Parathyroid adenoma (tissue), 2 donors: ENCODE results near the gene CXCL12.

Source experiments
- H2AFZ ChIP-seq: fragments of 300-600 bp; sonication (generic); one replicate; pipeline ENCODE4 v1.7.0; 2017; ENCODE audit warnings: antibody characterized with exemption, mild to moderate bottlenecking
- H3K27ac ChIP-seq: fragments of 300-600 bp; sonication (generic); one replicate; pipeline ENCODE4 v1.7.0; 2017
- H3K27me3 ChIP-seq: fragments of 300-600 bp; sonication (generic); one replicate; pipeline ENCODE4 v1.7.0; 2017; ENCODE audit warnings: low read length; ENCODE audit not compliant: control insufficient read depth, insufficient read depth
- H3K36me3 ChIP-seq: fragments of 300-600 bp; sonication (generic); one replicate; pipeline ENCODE4 v1.7.0; 2017; ENCODE audit warnings: low read length; ENCODE audit not compliant: control insufficient read depth, insufficient read depth
- H3K4me1 ChIP-seq: fragments of 300-600 bp; sonication (generic); one replicate; pipeline ENCODE4 v1.7.0; 2017; ENCODE audit warnings: control low read depth
- H3K4me2 ChIP-seq: fragments of 300-600 bp; sonication (generic); one replicate; pipeline ENCODE4 v1.7.0; 2017; ENCODE audit warnings: low read length
- H3K4me3 ChIP-seq: fragments of 300-600 bp; sonication (generic); one replicate; pipeline ENCODE4 v1.7.0; 2017; ENCODE audit warnings: low read depth, low read length
- H3K79me2 ChIP-seq: fragments of 300-600 bp; sonication (generic); one replicate; pipeline ENCODE4 v1.7.0; 2017; ENCODE audit warnings: control low read depth
- H3K9ac ChIP-seq: fragments of 300-600 bp; sonication (generic); one replicate; pipeline ENCODE4 v1.7.0; 2017; ENCODE audit warnings: mild to moderate bottlenecking
- H3K9me3 ChIP-seq: fragments of 300-600 bp; sonication (generic); one replicate; pipeline ENCODE4 v1.7.0; 2017; ENCODE audit warnings: low read length; ENCODE audit not compliant: control insufficient read depth
- TF ChIP-seq, protein P1 (sequence below): fragments of 300-600 bp; sonication (generic); IDR thresholded peaks from one replicate; pipeline ENCODE4 v1.7.0; 2017; ENCODE audit warnings: antibody characterized with exemption, mild to moderate bottlenecking
- donor health status: primary hyperparathyroidism.

CXCL12 gene

DNA sequence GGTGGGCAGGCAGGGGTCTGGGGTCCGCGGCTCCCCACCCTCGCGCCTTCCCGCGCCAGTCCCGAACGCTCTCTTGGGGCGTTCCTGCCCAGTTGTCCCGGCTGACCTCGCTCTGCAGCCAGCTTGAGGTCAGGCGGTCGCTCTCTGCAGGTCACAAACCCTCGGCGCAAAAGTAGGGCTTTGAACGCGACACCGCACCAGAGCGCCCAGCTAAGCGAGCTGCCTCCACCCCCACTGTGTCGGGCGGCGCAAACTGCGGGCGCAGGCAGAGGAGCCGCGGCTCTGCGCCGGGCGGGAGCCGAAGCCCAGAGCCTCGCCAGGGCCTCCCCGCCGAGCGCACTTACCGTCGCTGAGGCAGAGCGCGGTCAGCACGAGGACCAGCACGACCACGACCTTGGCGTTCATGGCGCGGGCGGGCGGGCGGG lies 284 bp downstream of the CXCL12 start:
- peak overlapping the region; percentile 87 for H3K9ac ChIP-seq
- TF ChIP-seq, protein P1, sequence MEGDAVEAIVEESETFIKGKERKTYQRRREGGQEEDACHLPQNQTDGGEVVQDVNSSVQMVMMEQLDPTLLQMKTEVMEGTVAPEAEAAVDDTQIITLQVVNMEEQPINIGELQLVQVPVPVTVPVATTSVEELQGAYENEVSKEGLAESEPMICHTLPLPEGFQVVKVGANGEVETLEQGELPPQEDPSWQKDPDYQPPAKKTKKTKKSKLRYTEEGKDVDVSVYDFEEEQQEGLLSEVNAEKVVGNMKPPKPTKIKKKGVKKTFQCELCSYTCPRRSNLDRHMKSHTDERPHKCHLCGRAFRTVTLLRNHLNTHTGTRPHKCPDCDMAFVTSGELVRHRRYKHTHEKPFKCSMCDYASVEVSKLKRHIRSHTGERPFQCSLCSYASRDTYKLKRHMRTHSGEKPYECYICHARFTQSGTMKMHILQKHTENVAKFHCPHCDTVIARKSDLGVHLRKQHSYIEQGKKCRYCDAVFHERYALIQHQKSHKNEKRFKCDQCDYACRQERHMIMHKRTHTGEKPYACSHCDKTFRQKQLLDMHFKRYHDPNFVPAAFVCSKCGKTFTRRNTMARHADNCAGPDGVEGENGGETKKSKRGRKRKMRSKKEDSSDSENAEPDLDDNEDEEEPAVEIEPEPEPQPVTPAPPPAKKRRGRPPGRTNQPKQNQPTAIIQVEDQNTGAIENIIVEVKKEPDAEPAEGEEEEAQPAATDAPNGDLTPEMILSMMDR: no peak
- H3K9me3 ChIP-seq: no peaks in the 10 kb centered on the region
- peaks cover 48% of the 10 kb centered on the region for H3K79me2 ChIP-seq
- H3K4me1 ChIP-seq: peaks cover 8% of the 10 kb centered on the region
- no peaks in the 10 kb centered on the region for H3K36me3 ChIP-seq
- H3K4me2 ChIP-seq: peak overlapping the region; percentile 83
- peak overlapping the region; percentile 87 for H3K27ac ChIP-seq
- no peaks in the 10 kb centered on the region for H3K27me3 ChIP-seq
- peak overlapping the region; percentile 89 for H3K4me3 ChIP-seq
- peak overlapping the region; percentile 81 for H2AFZ ChIP-seq

DNA sequence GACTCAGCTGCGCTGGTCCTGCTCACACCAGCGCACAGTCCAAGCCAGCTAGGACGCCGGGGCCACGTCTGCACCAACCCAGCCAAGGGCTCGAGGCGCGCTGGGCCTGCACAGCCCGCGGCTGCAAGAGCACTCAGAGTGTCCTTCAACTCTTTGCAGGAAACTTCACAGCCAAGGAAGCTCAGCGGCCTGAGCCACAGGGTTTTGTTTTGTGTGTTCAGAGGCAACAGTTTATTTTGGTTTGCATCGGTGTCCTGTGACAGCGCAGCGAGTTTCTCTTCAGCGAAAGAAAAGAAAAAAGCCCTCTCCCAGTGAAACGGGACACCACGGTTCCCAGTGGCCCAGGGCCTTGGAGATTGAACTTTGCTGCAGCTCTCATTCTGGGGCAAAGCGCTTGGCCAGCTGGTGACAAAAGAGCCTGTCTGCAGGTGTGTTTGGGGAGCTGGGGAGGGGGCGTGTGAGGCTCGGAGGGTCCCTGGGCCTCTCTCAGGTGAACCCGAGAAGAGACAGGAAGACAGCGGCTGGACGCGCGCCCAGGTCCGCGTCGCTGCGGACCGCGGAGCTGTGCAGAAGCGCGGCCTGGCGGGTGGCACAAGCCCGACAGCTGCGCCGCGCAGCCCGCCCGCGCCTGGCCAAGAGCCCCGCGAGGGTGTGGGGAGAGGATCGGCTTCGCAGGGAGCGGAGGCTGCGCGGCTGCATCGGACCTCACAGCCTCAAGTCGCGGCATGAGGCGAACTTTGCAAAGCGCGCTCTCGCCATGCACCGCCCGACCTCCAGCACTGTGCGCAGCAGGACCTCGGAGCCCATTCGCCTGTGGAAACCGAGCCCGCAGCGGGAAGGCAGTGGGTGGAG lies 922 bp downstream of the CXCL12 start:
- Histone ChIP-seq H3K27me3 (no peaks in the 10 kb centered on the region), H3K79me2 (peaks cover 52% of the 10 kb centered on the region), H3K4me3 (peak overlapping the region; percentile 89), H3K27ac (peak overlapping the region; percentile 87), H3K9me3 (no peaks in the 10 kb centered on the region), H2AFZ (peak overlapping the region; percentile 81), H3K9ac (peak overlapping the region; percentile 87), H3K4me2 (peak overlapping the region; percentile 83), H3K36me3 (no peaks in the 10 kb centered on the region), H3K4me1 (peaks cover 9% of the 10 kb centered on the region)
- TF ChIP-seq, protein P1: peak; percentile 16

DNA sequence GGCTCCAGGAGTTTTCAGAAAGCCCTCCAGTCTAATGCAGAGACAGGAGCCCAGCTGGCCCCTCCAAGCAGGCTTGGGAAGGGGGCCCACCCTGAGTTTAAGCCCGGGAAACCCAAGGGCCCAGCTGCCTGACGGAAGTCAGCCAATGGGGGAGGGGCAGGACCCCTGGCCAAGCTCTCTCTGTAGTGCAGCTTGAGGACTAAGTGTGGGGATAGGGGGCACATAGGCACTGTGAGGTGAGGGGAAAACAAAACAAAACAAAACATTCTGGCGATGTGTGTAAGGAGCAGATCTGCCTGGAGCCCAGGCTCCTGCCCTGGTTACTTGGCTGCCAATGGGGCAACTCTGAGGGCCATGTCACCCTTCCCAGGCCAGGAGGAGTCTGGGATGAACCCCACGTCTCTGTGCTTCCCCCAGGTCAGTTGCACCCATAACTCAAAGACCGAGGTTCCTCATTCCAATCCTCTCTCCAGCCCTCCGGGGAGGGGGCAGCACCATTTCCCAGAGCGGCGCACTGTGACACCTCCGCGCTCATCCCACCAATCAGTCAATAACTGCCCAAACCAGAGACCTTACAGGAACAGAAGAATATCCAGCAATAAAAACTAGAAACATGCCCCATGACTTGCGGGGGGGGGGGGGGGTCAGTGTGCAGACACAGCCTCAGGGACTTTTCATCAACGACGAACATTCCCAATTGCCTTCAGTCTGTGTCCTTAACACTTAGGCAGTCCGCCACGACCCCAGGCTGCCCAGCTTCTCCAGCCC lies 1.7 kb downstream of the CXCL12 start:
- Histone ChIP-seq H3K9me3 (no peaks in the 10 kb centered on the region), H3K4me1 (peaks cover 9% of the 10 kb centered on the region), H3K4me3 (peak overlapping the region; percentile 89), H3K9ac (peak overlapping the region; percentile 87), H3K79me2 (peaks cover 52% of the 10 kb centered on the region), H3K36me3 (no peaks in the 10 kb centered on the region), H2AFZ (peak overlapping the region; percentile 81), H3K27ac (peak overlapping the region; percentile 87), H3K4me2 (peak overlapping the region; percentile 83), H3K27me3 (no peaks in the 10 kb centered on the region)
- TF ChIP-seq, protein P1: peak; percentile 4

DNA sequence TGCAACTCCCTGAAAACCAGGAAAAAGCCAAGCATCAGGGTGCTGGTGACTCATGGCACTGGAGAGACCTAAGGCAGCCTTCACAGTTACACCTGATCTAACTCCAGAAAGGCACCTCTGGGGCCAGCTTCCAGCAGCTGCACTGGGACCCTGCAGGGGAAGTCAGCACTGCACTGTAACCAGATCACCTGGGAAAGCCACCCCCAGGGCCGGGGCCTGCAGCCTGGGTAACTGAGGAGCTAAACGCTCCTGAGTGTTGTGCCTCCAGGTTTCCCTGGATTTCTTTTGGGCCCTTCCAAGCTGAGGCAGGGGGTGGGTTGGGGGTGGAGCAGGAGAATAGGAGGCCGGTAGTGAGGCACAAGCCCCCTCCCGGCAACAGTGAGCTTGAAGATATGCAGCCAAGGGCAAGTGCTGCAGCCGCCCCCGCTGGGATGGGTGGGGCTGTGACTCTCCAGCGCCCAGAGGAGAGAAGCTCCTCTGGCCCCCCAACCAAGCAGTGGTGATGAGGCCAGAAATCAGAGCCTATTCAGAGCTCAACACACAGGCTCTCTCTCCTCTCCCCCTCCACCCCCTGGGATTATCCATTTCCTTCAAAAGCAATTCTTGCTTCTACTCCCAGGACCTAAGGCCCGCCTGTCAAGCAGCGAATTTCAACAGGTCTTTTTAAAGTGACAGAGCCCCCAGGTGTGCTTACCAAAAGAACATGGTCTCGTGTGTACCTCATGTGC lies 2.6 kb downstream of the CXCL12 start:
- H3K79me2 ChIP-seq: peaks cover 57% of the 10 kb centered on the region
- peak overlapping the region; percentile 89 for H3K4me3 ChIP-seq
- peak overlapping the region; percentile 2 for H2AFZ ChIP-seq
- H3K27ac ChIP-seq: peak overlapping the region; percentile 87
- H3K4me2 ChIP-seq: peak overlapping the region; percentile 83
- TF ChIP-seq, protein P1: no peak
- no peaks in the 10 kb centered on the region for H3K36me3 ChIP-seq
- H3K4me1 ChIP-seq: peaks cover 11% of the 10 kb centered on the region
- no peaks in the 10 kb centered on the region for H3K9me3 ChIP-seq
- H3K9ac ChIP-seq: no peak overlapping the region
- H3K27me3 ChIP-seq: no peaks in the 10 kb centered on the region
